Heart right ventricle (tissue), 16 donors: Measurements from ENCODE around the gene UBAP2. TPM values are rescaled to one million over a fixed set of nuclear protein-coding genes. Genes with fewer than 3 reads are reported as not detected.

Experiments
- ATAC-seq, 8 donors: fragments of 200-7000 bp; cut with Tn5 transposase; one replicate each; pipeline ENCODE4 v1.9.1; 2020; ENCODE audit warnings: mild to moderate bottlenecking in 8 of 8, moderate library complexity in 8 of 8, moderate number of reproducible peaks in 1 of 8
- DNase-seq, 2 donors: peaks; one replicate each; pipeline ENCODE4 v3.0.0-alpha.2; 2020
- H3K27ac ChIP-seq, 10 donors: fragments of 200-600 bp; sonication (generic) in 2 of 10; one replicate each; pipeline versions ENCODE4 v1.5.0 to v1.8.0; 2020 to 2022; ENCODE audit warnings: mild to moderate bottlenecking in 3 of 10
- H3K27me3 ChIP-seq, 7 donors: fragments of 200-600 bp; one replicate each; pipeline ENCODE4 v1.8.0; 2021 to 2022; ENCODE audit warnings: mild to moderate bottlenecking in 2 of 7
- H3K36me3 ChIP-seq, 9 donors: fragments of 200-600 bp; sonication (generic) in 1 of 9; one replicate each; pipeline versions ENCODE4 v1.5.0 to v1.8.0; 2020 to 2022; ENCODE audit warnings: mild to moderate bottlenecking in 2 of 9
- H3K4me1 ChIP-seq, 9 donors: fragments of 200-600 bp; sonication (generic) in 1 of 9; one replicate each; pipeline versions ENCODE4 v1.5.0 to v1.8.0; 2020 to 2022; ENCODE audit warnings: mild to moderate bottlenecking in 4 of 9
- H3K4me3 ChIP-seq, 10 donors: fragments of 200-600 bp; sonication (generic) in 2 of 10; one replicate each; pipeline versions ENCODE4 v1.5.0 to v1.8.0; 2020 to 2022; ENCODE audit warnings: mild to moderate bottlenecking in 7 of 10, moderate library complexity in 2 of 10
- H3K9me3 ChIP-seq, 11 donors: fragments of 200-600 bp in 10 of 11; sonication (generic) in 2 of 11; one replicate each; pipeline versions ENCODE4 v1.5.0 to v1.8.0; 2013 to 2022; ENCODE audit warnings: mild to moderate bottlenecking in 2 of 11, control low read depth in 1 of 11, moderate library complexity in 1 of 11
- CTCF ChIP-seq, 9 donors: fragments of 200-600 bp; sonication (generic) in 2 of 9; IDR thresholded peaks; one replicate each; pipeline versions ENCODE4 v1.5.0 to v1.8.0; 2021 to 2022; ENCODE audit warnings: antibody characterized with exemption in 9 of 9, mild to moderate bottlenecking in 5 of 9, moderate library complexity in 1 of 9
- WGBS, 2 donors: extraction: QIAGEN DNeasy Blood & Tissue Kit; methylation state at CpG; one replicate each; pipeline ENCODE4 v1.1.7; 2013; ENCODE audit warnings: inconsistent platforms in 1 of 2; 5-methylcytosine and 5-hydroxymethylcytosine counted together
- intact Hi-C, 10 donors: fragments of 100-400 bp; cut with DNase I; formaldehyde crosslinking; loops; one replicate each; pipeline versions ENCODE4 v1.11.1 to v1.14.2; 2022
- polyA plus RNA-seq, 2 donors: library from polyadenylated mRNA; stranded (reverse); fragments of 200-250 nt; gene quantifications; one replicate each; pipeline ENCODE4 v1.2.3, GENCODE V29; 2013
- total RNA-seq, 10 donors: library from RNA; stranded (reverse); fragmentation: NEBNext Ultra II Directional in 3 of 10; extraction: Animal tissue kit (Norgen Biotek cat#: 25700) in 3 of 10; gene quantifications; one replicate each; pipeline versions ENCODE4 v1.2.1 to v1.2.4, GENCODE V29; 2021 to 2023
- donor health status: Arrhythmogenic right ventricular cardiomyopathy.
- donor health status: ischemic (EF 13 %, LVEDD 7.1; RV severe dilation, severe dysfunction).
- donor health status: healthy with polysubstance abuse.
- donor health status: DM: no; HTN: yes; CAD: no.
- donor health status: DM: no; HTN: no; CAD: no.
- donor health status: ischemic (EF 25% LVEDD 6.9; RV normal size, moderate dysfunction).
- donor health status: ischemic (EF 25% LVEDD 5.7; RV mildly dilated, moderate dysfunction).
- donor health status: healthy.
- donor health status: DM: yes; HTN: yes; CAD: no.
- donor health status: Ischemic cardiomyopathy.
- donor health status: ischemic (EF 35%, LVEDD 5.7; RV mildly dilated, moderate dysfunction).
- donor health status: nonischemic (EF 11% LVEDD 7.7; RV severe dilation, severe dysfunction).
- donor health status: DM: yes; HTN: yes; CAD: no.
- donor health status: PGD.
- donor health status: ischemic (EF 29% LVEDD 5.4; RV normal size, mild dysfunction).
- donor health status: nonischemic (EF 23%, LVEDD 6.1; RV moderate dilation, normal function).

Gene UBAP2
- total and polyA plus RNA-seq, 12 donors: 11.7 to 36.9 (median 27.8) TPM

DNA sequence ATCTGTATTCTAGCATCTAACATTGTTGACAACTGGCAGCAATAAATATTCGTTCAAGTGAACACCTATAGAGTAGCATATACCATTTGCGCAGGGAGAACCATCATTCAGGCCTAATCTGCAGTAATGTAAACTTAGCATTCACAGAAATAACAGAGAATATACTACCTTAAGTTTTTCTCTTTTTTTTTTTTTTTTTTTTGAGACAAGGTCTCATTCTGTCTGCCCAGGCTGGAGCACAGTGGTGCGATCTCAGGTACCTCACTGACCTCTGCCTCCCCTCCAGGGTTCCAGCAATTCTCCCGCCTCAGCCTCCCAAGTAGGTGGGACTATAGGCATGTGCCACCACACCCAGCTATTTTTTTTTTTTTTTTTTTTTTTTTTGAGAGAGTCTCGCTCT, 12.1 kb downstream of the UBAP2 start:
- no peak for ATAC-seq
- Histone ChIP-seq H3K9me3 (no peaks in the 10 kb centered on the region), H3K4me3 (no peak overlapping the region), H3K4me1 (no peaks in the 10 kb centered on the region), H3K36me3 (peaks cover 0 to 16% (median 0%) of the 10 kb centered on the region in 9 donors), H3K27ac (no peak overlapping the region), H3K27me3 (no peaks in the 10 kb centered on the region)
- intact Hi-C loops: no loop called here
- WGBS, 2 donors: 96 to 99% methylated on average over 5 of the region's 5 CpGs
- no peak for DNase-seq
- no peak for TF ChIP-seq CTCF (IDR thresholded peaks at IDR 0.05)

DNA sequence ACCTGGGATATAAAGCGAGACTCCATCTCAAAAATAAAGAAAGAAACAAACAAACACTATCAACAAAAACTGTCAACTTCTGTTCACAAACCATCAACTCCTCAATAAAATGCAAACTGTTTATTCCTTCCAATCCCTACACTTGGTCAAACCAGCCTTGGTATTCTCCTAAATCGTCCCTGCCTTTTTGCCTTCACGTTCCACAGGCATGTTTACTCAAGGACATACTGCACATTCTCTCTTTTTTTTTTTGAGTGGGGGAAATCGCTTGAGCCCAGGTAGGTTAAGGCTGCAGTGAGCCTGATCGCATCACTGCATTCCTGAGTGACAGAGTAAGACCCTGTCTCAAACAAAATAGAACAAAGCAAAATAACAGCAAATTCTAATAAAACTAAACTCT, 13.0 kb downstream of the UBAP2 start:
- TF ChIP-seq CTCF (IDR thresholded peaks at IDR 0.05): no peak
- ATAC-seq: no peak
- 69 to 74% methylated on average over 5 of the region's 5 CpGs for WGBS, 2 donors
- intact Hi-C loops: no loop called here
- no peak overlapping the region for H3K27ac ChIP-seq
- peaks cover 0 to 15% (median 0%) of the 10 kb centered on the region in 9 donors for H3K36me3 ChIP-seq
- H3K9me3 ChIP-seq: no peaks in the 10 kb centered on the region
- no peaks in the 10 kb centered on the region for H3K4me1 ChIP-seq
- no peaks in the 10 kb centered on the region for H3K27me3 ChIP-seq
- no peak for DNase-seq
- H3K4me3 ChIP-seq: no peak overlapping the region

GRCh38 chr9:34034698-34035065, 14.0 kb downstream of the UBAP2 start:
- H3K27ac ChIP-seq: no peak overlapping the region
- 91 to 92% methylated on average over 6 of the region's 6 CpGs for WGBS, 2 donors
- no peaks in the 10 kb centered on the region for H3K27me3 ChIP-seq
- no peaks in the 10 kb centered on the region for H3K9me3 ChIP-seq
- no peak for TF ChIP-seq CTCF (IDR thresholded peaks at IDR 0.05)
- intact Hi-C loops: no loop called here
- peaks cover 0 to 13% (median 0%) of the 10 kb centered on the region in 9 donors for H3K36me3 ChIP-seq
- H3K4me3 ChIP-seq: no peak overlapping the region
- ATAC-seq (no peak), DNase-seq (no peak)
- no peaks in the 10 kb centered on the region for H3K4me1 ChIP-seq

- intact Hi-C loops: no loop called here
- Histone ChIP-seq H3K36me3 (peaks cover 0 to 26% (median 0%) of the 10 kb centered on the region in 9 donors), H3K4me3 (no peak overlapping the region), H3K9me3 (no peaks in the 10 kb centered on the region), H3K27ac (no peak overlapping the region), H3K27me3 (no peaks in the 10 kb centered on the region), H3K4me1 (peaks cover 0 to 5% (median 0%) of the 10 kb centered on the region in 9 donors)
- no peak for TF ChIP-seq CTCF (IDR thresholded peaks at IDR 0.05)
- DNase-seq (no peak), ATAC-seq (no peak)
- WGBS, 2 donors: 82 to 96% methylated on average over 7 of the region's 7 CpGs
Measured at GRCh38 chr9:34032631-34033030, 16.1 kb downstream of the UBAP2 start.
